Occipital lobe (tissue), 2 donors: ENCODE data around the gene APOA5. TPM values are rescaled to one million over a fixed set of nuclear protein-coding genes. Genes with fewer than 3 reads are reported as not detected.
A peak's percentile ranks its signal among the peaks of the same experiment; 100 is the strongest.
"Not testable (repeated sequence)": the region's sequence is repeated elsewhere in the genome, so short reads cannot be mapped to it uniquely, and the experiment has no call there.

ENCODE experiments used
- DNase-seq: peaks from one replicate; lab custom pipeline; 2025; lab: John Stamatoyannopoulos, UW
- total RNA-seq: library from RNA; depleted of rRNA; stranded (reverse); fragments of >200 nt; gene quantifications from one replicate; pipeline ENCODE4 v1.2.3, GENCODE V29; 2014

APOA5 gene
- total RNA-seq, 1 donor from 2014 or later: not detected

GRCh38 chr11:116774661-116775060 is 17.0 kb downstream of the APOA5 start:
- DNase-seq: no peak

- DNase-seq: peak; percentile 67
Observed at GRCh38 chr11:116773203-116774097, 18.2 kb downstream of the APOA5 start.

GRCh38 chr11:116772443-116773202 is 19.1 kb downstream of the APOA5 start, which contains the start of gene BUD13:
BUD13 (minus strand) TSS chr11:116772987; CDS start chr11:116772964, 23 bp downstream.
- peak; percentile 86 for DNase-seq

- no peak for DNase-seq
Observed at GRCh38 chr11:116771935-116772334, 19.7 kb downstream of the APOA5 start.

GRCh38 chr11:116762132-116762531 is 29.5 kb downstream of the APOA5 start:
- DNase-seq: no peak

GRCh38 chr11:116756044-116756443 is 35.6 kb downstream of the APOA5 start:
- not testable (repeated sequence) for DNase-seq

- DNase-seq: no peak
Observed at GRCh38 chr11:116750070-116750718, 41.5 kb downstream of the APOA5 start.

GRCh38 chr11:116742104-116742503 is 49.6 kb downstream of the APOA5 start:
- no peak for DNase-seq

- DNase-seq: no peak
Observed at GRCh38 chr11:116740741-116741140, 50.9 kb downstream of the APOA5 start.

Other genes starting within 250 kb of the APOA5 start
- 15.4 TPM for gene BUD13, start 18.9 kb downstream of the APOA5 start, total RNA-seq
- gene ZPR1, start 3.9 kb downstream of the APOA5 start, total RNA-seq: 39.6 TPM
- not detected for gene APOA4, start 31.4 kb upstream of the APOA5 start, total RNA-seq
- gene APOC3, start 38.0 kb upstream of the APOA5 start, total RNA-seq: not detected
- gene APOA1, start 45.7 kb upstream of the APOA5 start, total RNA-seq: 0.78 TPM